Left ventricle myocardium inferior (tissue), 1 donor: ENCODE results near the gene DNAH5. TPM values are rescaled to one million over a fixed set of nuclear protein-coding genes. Genes with fewer than 3 reads are reported as not detected.

Experiments used
- DNase-seq: peaks from one replicate; pipeline ENCODE4 v3.0.0-alpha.2; 2020
- H3K27ac ChIP-seq: fragments of 200-600 bp; replicated peaks from 2 replicates; pipeline ENCODE4 v1.8.0; 2021
- H3K27me3 ChIP-seq: fragments of 200-600 bp; 2 replicates; pipeline ENCODE4 v1.8.0; 2021; ENCODE audit warnings: low read depth
- H3K36me3 ChIP-seq: fragments of 200-600 bp; 2 replicates; pipeline ENCODE4 v1.8.0; 2021
- H3K4me1 ChIP-seq: fragments of 200-600 bp; 2 replicates; pipeline ENCODE4 v1.8.0; 2021
- H3K4me3 ChIP-seq: fragments of 200-600 bp; 2 replicates; pipeline ENCODE4 v1.8.0; 2021; ENCODE audit warnings: mild to moderate bottlenecking, moderate library complexity
- H3K9me3 ChIP-seq: fragments of 200-600 bp; replicated peaks from 2 replicates; pipeline ENCODE4 v1.8.0; 2021
- intact Hi-C: fragments of 100-400 bp; cut with micrococcal nuclease; formaldehyde crosslinking; loops from one replicate; pipeline ENCODE4 v1.11.0; 2022
- total RNA-seq: library from RNA; stranded (reverse); fragmentation: NEBNext Ultra II Directional; extraction: Animal tissue kit (Norgen Biotek cat#: 25700); gene quantifications from one replicate; pipeline ENCODE4 v1.2.1, GENCODE V29; 2021
- TF ChIP-seq, protein P1 (sequence below): fragments of 200-600 bp; IDR thresholded peaks from 2 replicates; pipeline ENCODE4 v1.8.0; 2021; ENCODE audit warnings: antibody characterized with exemption, mild to moderate bottlenecking, borderline replicate concordance
- donor health status: DM: no; HTN: yes; CAD: no; lungs with severe emphysema.

Gene DNAH5
- total RNA-seq, 1 donor from 2014 or later, result 0.14 TPM

GRCh38 chr5:13785781-13786415, 158.6 kb downstream of the DNAH5 start:
- intact Hi-C loops, result no loop called here
- Histone ChIP-seq H3K27me3 (no peaks in the 10 kb centered on the region), H3K36me3 (no peaks in the 10 kb centered on the region), H3K4me3 (no peak overlapping the region), H3K27ac (no peak overlapping the region), H3K9me3 (peaks cover 11% of the 10 kb centered on the region), H3K4me1 (no peaks in the 10 kb centered on the region)
- TF ChIP-seq, protein P1, sequence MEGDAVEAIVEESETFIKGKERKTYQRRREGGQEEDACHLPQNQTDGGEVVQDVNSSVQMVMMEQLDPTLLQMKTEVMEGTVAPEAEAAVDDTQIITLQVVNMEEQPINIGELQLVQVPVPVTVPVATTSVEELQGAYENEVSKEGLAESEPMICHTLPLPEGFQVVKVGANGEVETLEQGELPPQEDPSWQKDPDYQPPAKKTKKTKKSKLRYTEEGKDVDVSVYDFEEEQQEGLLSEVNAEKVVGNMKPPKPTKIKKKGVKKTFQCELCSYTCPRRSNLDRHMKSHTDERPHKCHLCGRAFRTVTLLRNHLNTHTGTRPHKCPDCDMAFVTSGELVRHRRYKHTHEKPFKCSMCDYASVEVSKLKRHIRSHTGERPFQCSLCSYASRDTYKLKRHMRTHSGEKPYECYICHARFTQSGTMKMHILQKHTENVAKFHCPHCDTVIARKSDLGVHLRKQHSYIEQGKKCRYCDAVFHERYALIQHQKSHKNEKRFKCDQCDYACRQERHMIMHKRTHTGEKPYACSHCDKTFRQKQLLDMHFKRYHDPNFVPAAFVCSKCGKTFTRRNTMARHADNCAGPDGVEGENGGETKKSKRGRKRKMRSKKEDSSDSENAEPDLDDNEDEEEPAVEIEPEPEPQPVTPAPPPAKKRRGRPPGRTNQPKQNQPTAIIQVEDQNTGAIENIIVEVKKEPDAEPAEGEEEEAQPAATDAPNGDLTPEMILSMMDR, result no peak
- DNase-seq, result no peak

DNA sequence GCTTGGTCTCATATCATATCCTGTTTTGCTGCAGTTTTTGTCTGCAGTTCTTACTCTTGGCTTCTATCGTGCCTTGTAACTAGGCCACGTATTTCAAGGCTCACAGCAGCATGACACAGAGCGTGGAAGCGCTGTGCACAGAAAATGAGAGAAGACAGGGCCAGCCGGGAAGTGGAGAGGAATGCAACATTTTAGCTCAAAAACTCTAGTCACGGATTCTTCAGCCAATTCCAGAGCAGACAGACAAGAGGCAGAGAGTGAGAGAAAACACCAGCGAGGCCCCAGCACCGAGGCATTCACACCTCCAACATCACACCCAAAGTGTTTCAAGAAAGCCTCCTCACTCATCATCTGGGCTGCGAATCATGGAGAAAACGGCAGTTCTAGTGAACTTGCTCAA, 160.8 kb downstream of the DNAH5 start:
- TF ChIP-seq, protein P1, result no peak
- H3K4me3 ChIP-seq, result no peak overlapping the region

DNA sequence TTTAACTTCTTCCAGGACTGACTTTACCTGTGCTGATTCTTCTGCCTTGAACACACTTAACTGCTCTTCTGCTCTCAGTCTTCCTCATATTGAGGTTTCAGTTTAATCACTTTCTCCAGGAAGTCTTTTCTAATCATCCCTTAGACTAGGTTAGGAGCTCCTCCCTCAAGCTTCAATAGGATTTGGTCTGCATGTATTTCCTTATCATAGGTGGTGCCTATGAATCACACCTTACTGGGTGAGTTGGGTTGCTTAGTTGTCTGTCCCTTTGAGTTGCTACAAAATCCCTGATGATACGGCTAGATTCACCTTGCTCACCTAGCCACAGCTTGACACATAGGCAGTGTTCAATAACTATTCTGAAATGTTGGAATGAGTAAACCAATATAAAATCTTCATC, 164.4 kb downstream of the DNAH5 start:
- no peaks in the 10 kb centered on the region for H3K4me1 ChIP-seq

More for the DNA sequence above, 160.8 kb downstream of the DNAH5 start:
- Histone ChIP-seq H3K36me3 (no peaks in the 10 kb centered on the region), H3K27me3 (no peaks in the 10 kb centered on the region), H3K9me3 (peaks cover 5% of the 10 kb centered on the region), H3K4me1 (no peaks in the 10 kb centered on the region), H3K27ac (no peak overlapping the region)
- no peak for DNase-seq
- intact Hi-C loops, result no loop called here

DNA sequence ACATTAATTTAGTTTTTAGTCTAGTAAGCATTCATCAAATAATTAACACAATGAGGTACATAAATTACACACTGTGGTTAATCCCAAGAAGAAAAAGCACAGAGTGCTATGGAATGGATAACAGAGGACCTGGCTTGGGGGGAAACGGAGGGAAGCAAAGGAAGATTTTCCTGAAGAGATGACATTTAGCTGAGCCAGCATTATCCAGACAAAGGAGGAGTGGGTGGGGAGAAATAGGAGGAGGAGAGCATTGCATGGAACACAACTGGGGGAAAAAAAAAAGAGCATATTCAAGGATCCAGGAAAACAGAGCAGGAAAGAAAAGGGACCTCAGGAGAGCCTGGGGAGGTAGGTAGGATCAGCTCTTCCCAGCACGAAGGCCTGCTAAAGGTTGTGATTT, 170.8 kb downstream of the DNAH5 start:
- no peaks in the 10 kb centered on the region for H3K27me3 ChIP-seq
- intact Hi-C loops, result no loop called here
- H3K4me3 ChIP-seq, result no peak overlapping the region
- H3K4me1 ChIP-seq, result no peaks in the 10 kb centered on the region
- TF ChIP-seq, protein P1, result no peak
- H3K36me3 ChIP-seq, result no peaks in the 10 kb centered on the region
- H3K9me3 ChIP-seq, result no peaks in the 10 kb centered on the region
- DNase-seq, result no peak
- no peak overlapping the region for H3K27ac ChIP-seq

More for the DNA sequence above, 164.4 kb downstream of the DNAH5 start:
- no peak for DNase-seq
- Histone ChIP-seq H3K9me3 (no peaks in the 10 kb centered on the region), H3K27me3 (no peaks in the 10 kb centered on the region), H3K4me3 (no peak overlapping the region), H3K27ac (no peak overlapping the region), H3K36me3 (no peaks in the 10 kb centered on the region)
- TF ChIP-seq, protein P1, result no peak
- intact Hi-C loops, result no loop called here

- no peak overlapping the region for H3K27ac ChIP-seq
- no peaks in the 10 kb centered on the region for H3K36me3 ChIP-seq
- H3K4me3 ChIP-seq, result no peak overlapping the region
- TF ChIP-seq, protein P1, result no peak
- H3K27me3 ChIP-seq, result no peaks in the 10 kb centered on the region
- no peaks in the 10 kb centered on the region for H3K4me1 ChIP-seq
- no peaks in the 10 kb centered on the region for H3K9me3 ChIP-seq
- no peak for DNase-seq
- intact Hi-C loops, result no loop called here
Observed at GRCh38 chr5:13771011-13771571, 173.4 kb downstream of the DNAH5 start.
